Activated CD4-positive, alpha-beta T cell treated with anti-CD3 and anti-CD28 coated beads, Interleukin-2, amount 50 U/mL, for 16 hours (primary cell): ENCODE results near the gene TAGLN3.

Experiments used
- DNase-seq: peaks from one replicate; pipeline ENCODE4 v3.0.0-alpha.2; 2020

The TAGLN3 gene

GRCh38 chr3:111978583-111979433, 19.9 kb upstream of the TAGLN3 start, which contains the start of gene ABHD10:
ABHD10 (plus strand) TSS chr3:111979026; CDS start chr3:111979062, 36 bp downstream.
- DNase-seq: peak; percentile 97

GRCh38 chr3:111979434-111980038, 19.2 kb upstream of the TAGLN3 start:
- DNase-seq: no peak

GRCh38 chr3:111980716-111981456, 17.8 kb upstream of the TAGLN3 start:
- DNase-seq: no peak

GRCh38 chr3:111981457-111981763, 17.3 kb upstream of the TAGLN3 start:
- DNase-seq: no peak

GRCh38 chr3:111984636-111985298, 14.0 kb upstream of the TAGLN3 start:
- DNase-seq: no peak

GRCh38 chr3:111986800-111987199, 11.9 kb upstream of the TAGLN3 start:
- DNase-seq: no peak

- DNase-seq: peak; percentile 46
These were observed 9.6 kb upstream of the TAGLN3 start for GRCh38 chr3:111989061-111989678.

GRCh38 chr3:111993038-111993437, 5.7 kb upstream of the TAGLN3 start:
- DNase-seq: no peak

- no peak for DNase-seq
These were observed 982 bp downstream of the TAGLN3 start for GRCh38 chr3:111999484-112000324.

GRCh38 chr3:112000367-112000771, 1.6 kb downstream of the TAGLN3 start:
- DNase-seq: no peak

- no peak for DNase-seq
These were observed 2.2 kb downstream of the TAGLN3 start for GRCh38 chr3:112000966-112001365.

- DNase-seq: no peak
These were observed 2.8 kb downstream of the TAGLN3 start for GRCh38 chr3:112001526-112001925.

GRCh38 chr3:112002096-112002971, 3.6 kb downstream of the TAGLN3 start:
- peak; percentile 70 for DNase-seq

GRCh38 chr3:112003321-112004080, 4.8 kb downstream of the TAGLN3 start:
- no peak for DNase-seq

- DNase-seq: no peak
These were observed 5.5 kb downstream of the TAGLN3 start for GRCh38 chr3:112004187-112004586.

GRCh38 chr3:112004669-112005068, 5.9 kb downstream of the TAGLN3 start:
- DNase-seq: no peak

GRCh38 chr3:112005091-112005672, 6.5 kb downstream of the TAGLN3 start:
- DNase-seq: no peak

- DNase-seq: no peak
These were observed 8.9 kb downstream of the TAGLN3 start for GRCh38 chr3:112007633-112008032.

GRCh38 chr3:112009670-112010069, 10.9 kb downstream of the TAGLN3 start:
- no peak for DNase-seq

GRCh38 chr3:112010636-112011035, 11.9 kb downstream of the TAGLN3 start:
- no peak for DNase-seq
